Effector CD4-positive, alpha-beta T cell (primary cell): ENCODE data around the gene ALOX5AP.
A peak's percentile ranks its signal among the peaks of the same experiment; 100 is the strongest.
"Not testable (repeated sequence)": the region's sequence is repeated elsewhere in the genome, so short reads cannot be mapped to it uniquely, and the experiment has no call there.

ENCODE experiments used
- DNase-seq: peaks from one replicate; pipeline ENCODE4 v3.0.0-alpha.2; 2020

Gene ALOX5AP

DNA sequence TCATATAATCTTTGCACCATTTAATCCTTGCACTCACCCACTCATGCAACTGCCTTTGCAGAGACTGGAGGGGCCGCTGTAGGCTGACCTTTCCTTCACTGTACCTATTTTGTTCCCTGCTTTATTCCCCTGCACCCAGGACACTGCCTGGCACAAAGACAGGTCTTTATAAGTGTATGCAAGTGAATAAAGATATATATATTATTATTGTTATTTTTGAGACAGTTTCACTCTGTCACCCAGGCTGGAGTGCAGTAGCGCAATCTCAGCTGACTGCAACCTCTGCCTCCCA lies 3.8 kb downstream of the ALOX5AP start:
- DNase-seq, result no peak

DNA sequence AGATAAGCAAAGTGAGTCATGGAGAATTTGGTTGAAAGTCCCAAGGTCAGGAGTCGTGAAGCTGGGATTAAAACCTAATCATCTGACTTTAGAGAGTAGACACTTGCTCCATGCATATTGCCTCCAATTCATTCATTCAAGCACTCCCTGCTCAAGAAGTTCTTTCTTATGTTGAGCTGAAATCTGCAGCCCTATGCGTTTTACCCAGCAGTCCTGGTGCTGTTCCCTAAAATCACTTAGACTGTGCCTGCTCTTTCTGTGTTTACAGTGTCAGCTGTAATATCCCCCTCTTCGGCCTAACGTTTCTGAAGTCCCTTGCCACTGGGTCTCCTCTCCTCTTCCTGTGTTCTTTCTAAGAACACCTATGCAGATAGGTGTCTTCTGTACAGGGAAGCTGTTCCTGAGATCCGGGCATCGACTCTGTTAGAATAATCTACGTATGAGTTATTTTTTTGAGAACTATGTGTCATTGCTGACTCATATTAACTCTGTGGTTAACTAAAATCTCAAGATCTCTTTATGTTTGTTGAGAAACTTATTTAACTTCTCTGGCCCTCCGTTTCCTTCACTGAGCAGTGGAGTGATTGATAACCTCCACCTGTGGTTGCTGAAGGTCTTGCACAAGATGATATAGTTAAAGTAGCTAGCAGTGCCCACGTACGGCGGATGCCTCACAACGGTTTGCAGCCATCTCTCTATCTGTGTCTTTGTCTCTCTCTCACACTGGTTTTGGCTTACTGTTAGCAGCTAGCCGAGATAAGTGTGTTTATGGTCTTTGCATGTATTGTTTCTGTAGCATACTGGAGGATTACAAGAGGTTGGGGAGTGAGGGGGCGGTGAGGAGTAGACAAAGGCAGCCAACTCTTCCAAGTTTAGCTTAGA lies 4.7 kb downstream of the ALOX5AP start:
- DNase-seq, result peak; percentile 41

DNA sequence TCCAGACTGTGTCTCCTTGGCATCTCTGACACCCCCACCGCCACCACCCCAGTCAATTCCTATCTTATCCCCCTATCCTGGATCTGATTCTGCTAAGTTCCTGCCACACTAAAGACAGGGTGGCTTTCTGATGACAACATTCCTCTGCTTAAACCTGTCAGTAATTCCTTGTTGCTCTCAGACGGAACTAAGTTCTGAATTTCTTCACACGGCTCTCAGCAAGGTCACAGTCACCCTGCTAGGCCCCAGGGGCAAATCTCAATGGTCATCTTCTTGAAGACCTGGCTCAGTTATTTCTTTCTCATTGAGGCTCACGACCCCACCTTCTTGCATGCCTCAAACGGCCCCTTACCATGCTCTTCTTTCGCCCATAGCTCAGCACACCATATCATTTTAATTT lies 7.6 kb downstream of the ALOX5AP start:
- DNase-seq, result no peak

DNA sequence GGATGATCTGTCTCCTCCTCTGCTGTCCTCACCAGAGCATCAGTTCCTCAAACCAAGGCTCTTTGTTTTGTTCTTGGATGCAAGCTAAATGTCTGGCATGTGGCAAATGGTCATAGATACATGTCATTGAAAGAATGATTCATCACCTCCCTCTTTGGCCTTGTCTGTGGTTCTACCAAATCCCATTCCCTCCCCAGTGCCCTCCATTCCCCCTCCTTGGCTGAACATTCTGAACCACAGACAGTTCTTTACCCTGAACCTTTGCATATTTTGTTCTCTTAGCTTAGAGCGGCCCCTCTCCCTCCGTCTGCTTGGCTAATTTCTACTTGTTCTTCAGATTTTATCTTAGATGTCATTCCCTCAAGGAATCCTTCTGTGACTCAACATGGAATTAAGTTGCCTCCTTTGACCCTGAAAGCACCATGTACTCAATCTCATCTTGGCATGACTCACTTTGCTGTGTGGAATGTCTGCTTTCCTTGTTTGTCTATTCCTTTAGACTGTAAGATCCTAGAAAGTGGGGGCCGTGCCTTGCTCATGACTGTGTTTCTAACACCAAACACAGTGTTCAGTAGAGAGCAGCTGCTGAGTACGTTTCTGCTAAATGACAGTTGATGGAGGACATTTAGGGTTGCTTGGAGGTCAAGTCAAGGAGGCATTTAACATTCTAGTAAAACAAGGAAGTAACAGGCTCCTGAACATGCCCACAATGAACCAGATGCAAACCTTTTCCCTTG lies 8.1 kb downstream of the ALOX5AP start:
- DNase-seq, result no peak

- DNase-seq, result peak; percentile 74
Measured at GRCh38 chr13:30744056-30744680, 8.8 kb downstream of the ALOX5AP start.

GRCh38 chr13:30744681-30745077 lies 9.3 kb downstream of the ALOX5AP start:
- no peak for DNase-seq

- DNase-seq, result no peak
Measured at GRCh38 chr13:30745906-30746686, 10.8 kb downstream of the ALOX5AP start.

- DNase-seq, result no peak
Measured at GRCh38 chr13:30746791-30747190, 11.4 kb downstream of the ALOX5AP start.

GRCh38 chr13:30747845-30748244 lies 12.5 kb downstream of the ALOX5AP start:
- DNase-seq, result not testable (repeated sequence)

GRCh38 chr13:30748717-30749116 lies 13.4 kb downstream of the ALOX5AP start:
- DNase-seq, result no peak

- DNase-seq, result no peak
Measured at GRCh38 chr13:30750036-30750435, 14.7 kb downstream of the ALOX5AP start.

- no peak for DNase-seq
Measured at GRCh38 chr13:30751183-30751933, 16.0 kb downstream of the ALOX5AP start.

DNA sequence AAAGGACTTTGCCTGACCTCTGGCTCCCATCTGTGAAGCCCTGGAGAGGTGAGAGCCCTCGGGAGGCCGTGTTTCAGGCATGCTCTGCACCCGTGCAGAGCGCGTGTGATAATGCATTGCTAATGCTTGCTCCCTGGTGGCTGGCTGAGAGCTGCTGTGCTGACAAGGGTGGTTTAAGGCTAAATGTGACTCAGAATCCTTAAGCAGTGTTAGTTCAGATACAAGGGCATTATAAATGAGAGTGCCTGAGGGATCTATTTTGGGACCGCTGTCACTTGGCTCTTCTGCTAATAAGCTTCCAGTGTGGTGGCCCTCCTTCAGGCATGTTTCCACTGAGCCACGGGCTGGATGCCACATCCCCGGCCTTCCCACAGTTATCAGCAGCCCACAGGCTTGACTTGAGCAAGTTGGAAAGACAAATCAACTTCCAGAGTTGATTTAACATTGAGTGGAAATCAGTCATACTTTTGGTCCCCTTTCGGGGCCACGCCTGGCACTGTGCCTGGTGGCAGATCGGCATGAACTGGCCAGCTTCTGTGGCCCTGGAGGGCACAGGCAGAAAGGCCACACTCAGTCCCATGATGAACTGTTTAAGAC lies 17.0 kb downstream of the ALOX5AP start:
- no peak for DNase-seq

DNA sequence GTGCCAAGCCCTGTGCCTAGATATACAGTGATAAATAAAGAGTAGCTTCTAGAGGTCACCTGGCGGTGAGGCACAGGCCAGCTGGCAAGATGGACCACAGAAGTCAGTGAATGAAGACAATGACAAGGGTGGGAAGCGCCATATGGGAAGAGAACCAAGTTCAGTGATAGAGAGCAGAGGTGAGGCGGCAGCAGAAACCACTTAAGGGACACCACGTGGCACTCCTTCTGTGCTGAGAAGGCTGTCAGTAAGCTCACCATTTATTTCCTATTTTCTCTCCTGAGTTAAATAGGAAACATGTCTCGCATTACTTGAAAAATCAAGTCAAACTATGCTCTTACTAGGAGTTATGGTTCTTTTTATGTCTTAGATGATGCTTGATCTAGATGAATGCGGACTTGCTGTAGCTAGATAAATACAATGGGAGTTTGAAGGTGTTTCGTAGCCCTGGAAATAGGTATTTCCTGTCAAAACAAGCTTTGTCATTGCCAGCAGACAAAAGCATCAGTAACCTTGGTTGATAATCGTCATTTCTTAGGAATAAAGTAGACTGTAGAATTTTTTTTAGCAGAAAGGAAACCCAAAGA lies 17.8 kb downstream of the ALOX5AP start:
- DNase-seq, result no peak

DNA sequence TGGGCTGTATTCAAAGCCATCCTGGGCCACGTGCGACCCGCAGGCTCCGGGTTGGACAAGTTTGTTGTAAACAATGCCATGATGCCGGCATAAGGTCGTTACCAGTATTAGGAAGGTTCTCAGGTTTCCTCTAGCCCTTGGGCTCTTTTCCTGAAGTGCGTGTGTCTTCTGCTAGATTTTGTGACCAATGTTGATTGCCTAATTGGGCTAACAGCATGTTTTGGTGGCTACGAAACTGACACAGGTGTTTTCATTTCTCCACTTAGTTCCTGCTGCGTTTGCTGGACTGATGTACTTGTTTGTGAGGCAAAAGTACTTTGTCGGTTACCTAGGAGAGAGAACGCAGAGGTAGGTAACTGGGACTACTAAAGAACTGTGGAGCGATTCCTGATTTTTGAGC lies 20.3 kb downstream of the ALOX5AP start:
- no peak for DNase-seq

- no peak for DNase-seq
Measured at GRCh38 chr13:30757026-30757742, 21.8 kb downstream of the ALOX5AP start.

- DNase-seq, result no peak
Measured at GRCh38 chr13:30759748-30760147, 24.4 kb downstream of the ALOX5AP start.

GRCh38 chr13:30762643-30763042 lies 27.3 kb downstream of the ALOX5AP start:
- no peak for DNase-seq

GRCh38 chr13:30763786-30764413 lies 28.6 kb downstream of the ALOX5AP start:
- DNase-seq, result no peak

GRCh38 chr13:30766231-30766630 lies 30.9 kb downstream of the ALOX5AP start:
- no peak for DNase-seq
